Omental fat pad (tissue), 4 donors: ENCODE results near the gene CSGALNACT2. TPM values are rescaled to one million over a fixed set of nuclear protein-coding genes. Genes with fewer than 3 reads are reported as not detected.
"Not testable (repeated sequence)": the region's sequence is repeated elsewhere in the genome, so short reads cannot be mapped to it uniquely, and the experiment has no call there.

Experiments
- ATAC-seq: fragments of 150-250 bp; one replicate; pipeline ENCODE4 v1.9.1; 2016; ENCODE audit warnings: mild to moderate bottlenecking, moderate library complexity; ENCODE audit not compliant: low FRiP score
- DNase-seq: peaks from one replicate; pipeline ENCODE4 v3.0.0-alpha.2; 2019; ENCODE audit warnings: low spot score
- total RNA-seq, 4 donors: library from RNA; depleted of rRNA; stranded (reverse); fragments of >200 nt; gene quantifications; one replicate each; pipeline ENCODE4 v1.1.0, GENCODE V29; 2016
- TF ChIP-seq, protein P1 (sequence below), 3 donors: fragments of 450-650 bp; IDR thresholded peaks; one replicate each; pipeline ENCODE4 v1.5.1; 2016 to 2017; ENCODE audit warnings: antibody characterized with exemption in 3 of 3, mild to moderate bottlenecking in 3 of 3, moderate library complexity in 2 of 3

Gene CSGALNACT2
- total RNA-seq, 4 donors from 2014 or later = 22.0 to 45.8 (median 37.9) TPM

GRCh38 chr10:43135656-43136055, 2.6 kb upstream of the CSGALNACT2 start:
- TF ChIP-seq, protein P1, sequence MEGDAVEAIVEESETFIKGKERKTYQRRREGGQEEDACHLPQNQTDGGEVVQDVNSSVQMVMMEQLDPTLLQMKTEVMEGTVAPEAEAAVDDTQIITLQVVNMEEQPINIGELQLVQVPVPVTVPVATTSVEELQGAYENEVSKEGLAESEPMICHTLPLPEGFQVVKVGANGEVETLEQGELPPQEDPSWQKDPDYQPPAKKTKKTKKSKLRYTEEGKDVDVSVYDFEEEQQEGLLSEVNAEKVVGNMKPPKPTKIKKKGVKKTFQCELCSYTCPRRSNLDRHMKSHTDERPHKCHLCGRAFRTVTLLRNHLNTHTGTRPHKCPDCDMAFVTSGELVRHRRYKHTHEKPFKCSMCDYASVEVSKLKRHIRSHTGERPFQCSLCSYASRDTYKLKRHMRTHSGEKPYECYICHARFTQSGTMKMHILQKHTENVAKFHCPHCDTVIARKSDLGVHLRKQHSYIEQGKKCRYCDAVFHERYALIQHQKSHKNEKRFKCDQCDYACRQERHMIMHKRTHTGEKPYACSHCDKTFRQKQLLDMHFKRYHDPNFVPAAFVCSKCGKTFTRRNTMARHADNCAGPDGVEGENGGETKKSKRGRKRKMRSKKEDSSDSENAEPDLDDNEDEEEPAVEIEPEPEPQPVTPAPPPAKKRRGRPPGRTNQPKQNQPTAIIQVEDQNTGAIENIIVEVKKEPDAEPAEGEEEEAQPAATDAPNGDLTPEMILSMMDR (IDR thresholded peaks at IDR 0.05) = no peak

DNA sequence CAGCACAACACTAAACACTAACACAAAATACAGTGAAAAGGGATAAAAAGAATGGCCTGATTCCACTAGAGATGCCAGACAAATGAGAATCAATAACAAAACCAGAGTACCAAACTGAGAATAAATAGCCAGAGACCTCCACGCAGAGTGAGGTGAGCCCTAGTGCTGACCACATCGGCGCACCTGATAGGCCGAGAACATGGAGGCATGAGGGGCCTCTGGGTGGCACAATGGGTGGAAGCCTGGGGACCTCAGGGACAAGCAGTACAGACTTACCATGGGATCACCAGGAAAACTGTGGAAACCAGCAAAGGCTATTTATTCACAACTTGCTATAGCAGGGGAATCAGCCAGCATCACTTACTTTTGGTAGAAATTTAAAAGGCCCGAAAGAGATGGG, 1.8 kb upstream of the CSGALNACT2 start:
- TF ChIP-seq, protein P1 (IDR thresholded peaks at IDR 0.05) = no peak
- DNase-seq = no peak
- ATAC-seq = no peak

More at GRCh38 chr10:43135656-43136055, 2.6 kb upstream of the CSGALNACT2 start:
- no peak for ATAC-seq
- DNase-seq = no peak

DNA sequence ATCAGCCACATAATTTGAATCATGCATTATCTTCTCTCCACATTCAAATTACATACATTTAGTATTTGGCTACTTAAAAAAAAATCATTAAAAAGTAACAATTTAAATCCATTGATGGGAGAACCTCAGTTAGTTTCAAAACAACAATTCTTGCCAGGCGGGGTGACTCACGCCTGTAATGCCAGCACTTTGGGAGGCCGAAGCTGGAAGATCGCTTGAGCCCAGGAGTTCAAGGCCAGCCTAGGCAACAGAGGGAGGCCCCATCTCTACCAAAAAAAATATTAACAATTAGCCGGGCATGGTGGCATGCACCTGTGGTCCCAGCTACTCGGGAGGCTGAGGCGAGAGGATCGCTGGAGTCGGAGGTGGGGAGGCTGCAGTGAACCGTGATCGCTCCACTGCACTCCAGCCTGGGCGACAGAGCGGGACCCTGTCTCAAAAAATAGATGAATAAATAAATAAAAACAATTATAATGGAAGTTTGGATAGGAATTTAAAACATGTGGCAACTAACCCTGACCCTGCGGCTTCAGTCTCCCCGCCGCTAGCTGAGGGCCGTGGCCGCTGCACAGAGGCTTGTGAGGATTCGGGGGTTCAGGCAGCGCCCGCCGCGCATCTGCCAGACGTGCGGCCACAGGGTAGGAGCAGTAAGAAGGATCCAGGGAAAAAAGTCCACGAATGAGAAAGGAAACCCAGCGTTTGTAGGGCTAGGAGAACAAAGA, 1.1 kb upstream of the CSGALNACT2 start:
- DNase-seq (no peak), ATAC-seq (no peak)
- TF ChIP-seq, protein P1 (IDR thresholded peaks at IDR 0.05) = no peak

DNA sequence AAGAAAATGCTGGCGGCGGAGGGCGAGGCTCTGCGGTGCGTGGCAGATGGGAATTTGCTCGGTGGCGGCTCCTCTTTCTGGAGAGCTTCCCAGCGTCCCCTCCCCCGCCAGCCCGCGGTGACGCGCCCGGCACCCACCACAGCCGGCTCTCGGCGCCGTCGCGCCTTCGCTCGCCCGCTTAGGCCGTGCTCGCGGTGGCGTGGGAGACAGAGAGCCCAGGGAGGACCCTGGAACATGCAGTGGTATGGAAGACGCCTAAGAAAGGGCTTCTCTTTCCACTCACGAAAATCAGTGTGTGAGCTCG, 576 bp upstream of the CSGALNACT2 start:
- TF ChIP-seq, protein P1 (IDR thresholded peaks at IDR 0.05) = no peak
- ATAC-seq = peak; percentile 74
- DNase-seq = no peak

DNA sequence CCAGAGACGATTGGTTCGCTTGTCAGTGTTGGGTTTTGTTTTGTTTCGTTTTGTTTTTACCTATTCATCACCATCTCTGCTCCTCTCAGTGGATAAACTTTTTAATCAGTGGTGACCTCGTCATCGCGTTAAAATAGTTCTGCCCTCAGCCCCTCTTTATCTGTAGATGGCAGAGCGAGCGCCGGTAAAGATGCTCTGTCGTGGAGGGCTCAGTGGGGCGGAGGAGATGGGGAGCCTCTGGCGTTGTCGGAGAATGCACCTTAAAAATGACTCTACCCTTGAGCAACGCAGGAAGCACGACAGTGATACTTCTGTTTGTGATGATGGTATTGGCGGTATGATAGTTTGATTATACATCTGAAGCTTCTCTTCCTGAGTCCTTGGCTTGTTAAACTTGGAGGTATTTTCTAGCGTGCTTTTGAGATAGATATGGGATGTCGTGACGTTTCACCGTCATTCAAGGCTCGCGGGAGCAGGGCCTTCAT, 554 bp downstream of the CSGALNACT2 start:
- DNase-seq (no peak), ATAC-seq (peak; percentile 39)
- TF ChIP-seq, protein P1 (IDR thresholded peaks at IDR 0.05) = no peak

- ATAC-seq = no peak
- TF ChIP-seq, protein P1 (IDR thresholded peaks at IDR 0.05) = no peak
- DNase-seq = no peak
These were observed 3.2 kb downstream of the CSGALNACT2 start for GRCh38 chr10:43141421-43141820.

DNA sequence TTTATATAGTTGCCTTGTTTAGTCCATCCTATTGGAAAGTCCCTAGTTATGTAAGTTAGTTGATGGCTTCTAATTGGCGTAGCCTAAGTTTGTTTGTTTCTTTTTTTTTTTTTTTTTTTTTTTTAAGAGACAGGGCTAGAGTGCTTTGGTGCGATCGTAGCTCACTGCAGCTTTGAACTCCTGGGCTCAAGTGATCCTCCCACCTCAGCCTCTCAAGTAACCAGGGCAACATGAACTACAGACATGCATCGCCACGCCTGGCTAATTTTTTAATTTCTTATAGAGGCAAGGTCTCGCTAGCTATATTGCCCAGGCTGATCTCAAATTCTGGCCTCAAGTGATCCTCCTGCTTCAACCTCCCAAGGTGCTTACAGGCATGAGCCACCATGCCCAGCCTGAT, 7.1 kb downstream of the CSGALNACT2 start:
- TF ChIP-seq, protein P1 (IDR thresholded peaks at IDR 0.05) = no peak
- DNase-seq (no peak), ATAC-seq (no peak)

- not testable (repeated sequence) for ATAC-seq, DNase-seq
These were observed 7.7 kb downstream of the CSGALNACT2 start for GRCh38 chr10:43145936-43146335.
